AG04450 (cell line): ENCODE measurements around the gene ADGRF4. TPM values are rescaled to one million over a fixed set of nuclear protein-coding genes. Genes with fewer than 3 reads are reported as not detected.

Source experiments
- CTCF ChIA-PET: fragments of 300-600, 350-600 bp; formaldehyde crosslinking; extraction: SDS; loops from one replicate; lab custom pipeline; 2022; ENCODE audit warnings: antibody characterized with exemption, inconsistent platforms; lab: Charles Lee
- POLR2A ChIA-PET: fragments of 350-600 bp; formaldehyde crosslinking; extraction: SDS; loops from one replicate; lab custom pipeline; 2021; ENCODE audit warnings: antibody characterized with exemption, inconsistent platforms; lab: Yijun Ruan, JAX
- DNase-seq: peaks from one replicate; pipeline ENCODE4 v3.0.0-alpha.2; 2011; ENCODE audit warnings: low read depth, low spot score
- H3K27ac ChIP-seq: one replicate; pipeline ENCODE4 v1.5.1; 2012; ENCODE audit warnings: low read depth, low read length, control low read depth
- H3K27me3 ChIP-seq: one replicate; pipeline ENCODE4 v1.6.0; 2012; ENCODE audit warnings: low read length; ENCODE audit not compliant: control insufficient read depth, insufficient read depth
- H3K4me3 ChIP-seq: 2 replicates; pipeline ENCODE4 v1.5.1; 2011; ENCODE audit warnings: mild to moderate bottlenecking, low read depth, low read length, control low read depth
- H3K9me3 ChIP-seq: 2 replicates; pipeline ENCODE4 v1.5.1; 2012; ENCODE audit warnings: low read length; ENCODE audit not compliant: control insufficient read depth, insufficient read depth
- CTCF ChIP-seq: IDR thresholded peaks from 2 replicates; pipeline ENCODE4 v1.5.1; 2011; ENCODE audit warnings: low read depth, low read length, control low read depth, inconsistent platforms
- polyA plus RNA-seq: library from polyadenylated mRNA; depleted of rRNA; stranded (reverse); fragments of >200 nt; gene quantifications from 2 replicates; pipeline ENCODE4 v1.2.3, GENCODE V29; 2011

The ADGRF4 gene
- polyA plus RNA-seq, 1 experiment: not detected

- ChIA-PET POLR2A (no interaction called here), CTCF (no interaction called here)
- no peak overlapping the region for H3K4me3 ChIP-seq
- TF ChIP-seq CTCF: no peak
- H3K9me3 ChIP-seq: no peaks in the 10 kb centered on the region
- no peak overlapping the region for H3K27ac ChIP-seq
- no peaks in the 10 kb centered on the region for H3K27me3 ChIP-seq
- no peak for DNase-seq
These were observed 30.6 kb downstream of the ADGRF4 start for GRCh38 chr6:47729019-47729418.

- no peaks in the 10 kb centered on the region for H3K9me3 ChIP-seq
- no peak overlapping the region for H3K27ac ChIP-seq
- ChIA-PET POLR2A (no interaction called here), CTCF (no interaction called here)
- DNase-seq: no peak
- TF ChIP-seq CTCF: no peak
- no peaks in the 10 kb centered on the region for H3K27me3 ChIP-seq
- no peak overlapping the region for H3K4me3 ChIP-seq
These were observed 31.1 kb downstream of the ADGRF4 start for GRCh38 chr6:47729457-47729856.

GRCh38 chr6:47733879-47734558 lies 35.6 kb downstream of the ADGRF4 start:
- ChIA-PET POLR2A (no interaction called here), CTCF (interaction anchor here (0.6 to 2.2 kb wide), 6 partner anchors 17 to 452 kb away, joined by 3 to 23 read pairs (median 3); no protein-coding TSS in a partner anchor)

GRCh38 chr6:47734831-47735481 lies 36.6 kb downstream of the ADGRF4 start:
- no peak for TF ChIP-seq CTCF
- Histone ChIP-seq H3K27ac (no peak overlapping the region), H3K27me3 (no peaks in the 10 kb centered on the region), H3K4me3 (no peak overlapping the region), H3K9me3 (no peaks in the 10 kb centered on the region)
- POLR2A ChIA-PET: no interaction called here
- CTCF ChIA-PET: interaction anchor here (0.6 to 2.2 kb wide), 6 partner anchors 18 to 453 kb away, joined by 3 to 23 read pairs (median 3); no protein-coding TSS in a partner anchor
- DNase-seq: no peak

More at GRCh38 chr6:47733879-47734558, 35.6 kb downstream of the ADGRF4 start:
- H3K27me3 ChIP-seq: no peaks in the 10 kb centered on the region
- H3K4me3 ChIP-seq: no peak overlapping the region
- peak; percentile 18; the same call in 1 of the 2 replicates for TF ChIP-seq CTCF
- no peak for DNase-seq
- no peaks in the 10 kb centered on the region for H3K9me3 ChIP-seq
- no peak overlapping the region for H3K27ac ChIP-seq
